Measurements from ENCODE around the gene ADD2.
"Not testable (repeated sequence)": the region's sequence is repeated elsewhere in the genome, so short reads cannot be mapped to it uniquely, and the experiment has no call there.

The ADD2 gene

GRCh38 chr2:70750320-70750719 lies 17.7 kb downstream of the ADD2 start:
- DNase-seq = no peak

DNA sequence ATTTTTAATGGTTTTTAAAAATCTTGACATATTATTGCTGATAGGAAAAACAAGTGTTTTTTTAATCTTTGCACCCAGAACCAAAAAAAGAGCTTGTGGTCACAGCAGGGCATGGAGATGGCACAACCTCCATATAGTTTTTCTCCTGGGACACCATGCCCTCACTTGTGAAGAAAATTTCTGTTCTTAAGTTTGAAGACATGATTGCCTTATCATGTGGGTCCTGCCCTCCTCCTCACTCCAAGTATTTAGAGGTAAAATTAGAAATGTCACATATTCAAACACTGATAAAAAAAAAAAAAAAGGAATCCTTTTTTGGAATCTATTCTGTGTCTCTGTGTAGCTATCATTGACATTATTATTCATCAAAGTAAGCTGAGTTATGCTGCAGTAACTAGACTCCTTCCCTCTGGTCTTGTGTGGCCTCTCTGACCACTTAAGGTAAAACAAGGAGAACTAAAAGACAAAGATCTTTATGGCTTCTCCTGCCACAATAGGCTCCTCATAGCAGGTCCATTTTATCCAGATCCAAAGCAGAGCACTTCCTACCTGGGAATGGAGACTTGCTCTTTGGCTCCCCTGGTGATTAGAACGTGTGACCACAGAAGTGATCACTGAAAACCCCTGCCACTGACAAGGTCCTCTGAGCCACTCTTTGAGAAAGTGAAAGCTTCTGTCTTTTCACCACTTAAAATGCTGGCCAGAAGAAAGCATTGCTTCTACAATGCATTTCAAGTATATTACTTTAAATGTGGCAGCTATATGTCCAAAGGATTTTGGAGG lies 19.8 kb downstream of the ADD2 start:
- DNase-seq = no peak

DNA sequence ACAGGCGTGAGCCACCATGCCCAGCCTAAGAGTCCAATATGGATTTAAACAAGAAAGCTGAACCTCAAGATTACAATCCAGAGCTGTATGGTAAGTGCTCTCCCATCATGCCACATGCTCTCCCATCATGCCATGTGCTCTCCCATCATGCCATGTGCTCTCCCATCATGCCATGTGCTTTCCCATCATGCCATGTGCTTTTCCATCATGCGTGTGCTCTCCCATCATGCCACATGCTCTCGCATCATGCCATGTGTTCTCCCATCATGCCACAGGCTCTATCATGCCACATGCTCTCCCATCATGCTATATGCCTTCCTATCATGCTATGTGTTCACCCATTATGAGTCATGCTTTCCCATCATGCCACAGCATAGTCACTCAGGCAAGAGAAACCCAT lies 20.7 kb downstream of the ADD2 start:
- DNase-seq = no peak

GRCh38 chr2:70746094-70746974 lies 21.7 kb downstream of the ADD2 start:
- DNase-seq = no peak

DNA sequence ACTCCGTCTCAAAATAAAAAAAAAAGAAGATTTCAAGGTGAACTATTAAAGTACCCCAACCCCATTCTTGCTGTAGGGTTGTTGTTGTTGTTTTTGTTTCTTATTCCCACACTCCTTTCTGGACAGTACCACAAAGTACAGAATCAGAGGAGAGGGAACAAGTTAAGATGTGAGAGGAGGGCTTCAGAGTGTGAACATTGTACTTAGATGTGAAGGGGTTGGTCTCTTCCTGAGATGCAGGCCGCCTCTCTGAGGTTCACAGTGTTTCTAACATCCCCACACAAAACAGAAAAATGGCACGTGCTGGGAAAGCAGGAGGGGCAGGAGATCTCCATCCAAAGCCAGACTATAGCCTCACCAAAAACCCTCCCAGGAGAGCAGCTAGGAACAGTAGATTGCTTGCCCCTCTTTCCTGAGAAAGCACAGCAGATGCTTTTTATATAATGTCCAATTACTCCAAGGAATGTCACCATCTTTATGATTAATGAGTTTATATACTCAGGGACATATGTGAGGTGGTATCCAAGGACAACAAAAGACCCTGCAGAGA lies 22.6 kb downstream of the ADD2 start:
- DNase-seq = no peak

DNA sequence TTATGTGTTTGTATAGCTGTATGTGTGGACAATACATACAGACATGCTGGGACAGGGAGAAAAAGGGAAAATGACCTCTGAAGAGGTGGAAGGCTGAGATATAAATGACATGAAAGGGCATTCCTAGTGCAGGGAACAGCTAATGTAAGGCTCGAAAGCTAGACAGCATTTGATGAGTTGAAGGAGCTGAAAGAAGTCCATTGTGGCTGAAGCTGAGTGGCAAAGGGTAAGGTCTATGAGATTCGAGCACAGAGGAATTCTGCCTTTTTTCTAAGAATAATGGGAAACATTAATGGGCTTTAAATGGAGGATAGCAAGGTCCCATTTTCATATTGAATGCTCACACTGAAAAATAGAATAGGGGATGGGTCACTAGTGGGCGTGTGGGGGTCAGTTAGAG lies 23.6 kb downstream of the ADD2 start:
- no peak for DNase-seq

DNA sequence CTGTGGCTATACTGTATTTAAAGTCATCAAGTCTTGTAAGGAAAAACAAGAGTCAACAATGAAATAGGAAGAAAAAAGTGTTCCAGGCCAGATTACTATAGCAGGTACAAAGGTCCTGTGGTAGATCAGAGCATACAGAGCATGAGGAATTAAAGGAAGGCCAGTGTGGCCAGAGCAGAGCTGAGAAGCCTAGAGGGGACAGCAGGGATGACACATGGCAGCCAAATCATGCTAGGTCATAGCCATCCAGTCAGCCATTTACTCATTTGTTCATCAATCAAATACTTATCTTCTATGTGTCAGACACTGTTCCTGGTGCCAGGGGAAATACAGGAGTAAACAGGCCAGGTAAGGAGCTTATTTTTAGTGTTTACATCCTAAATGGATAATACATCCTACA lies 24.3 kb downstream of the ADD2 start:
- DNase-seq = no peak

GRCh38 chr2:70743068-70743467 lies 24.9 kb downstream of the ADD2 start:
- no peak for DNase-seq

DNA sequence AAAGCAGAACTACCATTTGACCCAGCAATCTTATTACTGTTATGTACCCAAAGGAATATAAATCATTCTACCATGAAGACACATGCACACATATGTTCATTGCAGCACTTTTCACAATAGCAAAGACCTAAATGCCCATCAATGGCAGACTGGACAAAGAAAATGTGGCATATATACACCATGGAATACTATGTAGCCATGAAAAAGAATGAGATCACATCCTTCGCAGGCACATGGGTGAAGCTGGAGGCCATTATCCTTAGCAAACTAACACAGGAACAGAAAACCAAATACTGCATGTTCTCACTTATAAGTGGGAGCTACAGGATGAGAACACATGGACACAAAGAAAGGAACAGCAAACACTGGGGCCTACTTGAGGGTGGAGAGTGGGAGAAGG lies 28.5 kb downstream of the ADD2 start:
- DNase-seq = not testable (repeated sequence)

GRCh38 chr2:70738159-70738558 lies 29.8 kb downstream of the ADD2 start:
- DNase-seq = no peak

GRCh38 chr2:70735071-70735470 lies 32.9 kb downstream of the ADD2 start:
- no peak for DNase-seq

- DNase-seq = no peak
Observed at GRCh38 chr2:70733646-70734180, 34.3 kb downstream of the ADD2 start.

GRCh38 chr2:70732766-70733645 lies 35.0 kb downstream of the ADD2 start:
- no peak for DNase-seq

DNA sequence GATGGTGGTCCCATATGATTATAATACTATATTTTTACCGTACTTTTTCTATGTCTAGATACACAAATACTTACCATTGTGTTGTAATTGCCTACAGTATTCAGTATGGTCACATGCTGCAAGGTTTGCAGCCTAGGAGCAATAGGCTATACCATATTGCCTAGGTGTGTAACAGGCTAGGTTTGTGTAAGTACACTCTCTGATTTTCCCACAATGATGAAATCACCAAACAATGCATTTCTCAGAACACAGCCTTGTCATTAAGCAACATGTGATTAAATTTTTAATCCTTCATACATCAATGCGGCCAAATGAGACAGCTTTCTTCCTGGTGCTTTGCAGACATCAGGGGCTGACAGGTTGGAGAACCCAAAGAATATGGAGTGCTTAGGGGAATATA lies 37.3 kb downstream of the ADD2 start:
- no peak for DNase-seq

DNA sequence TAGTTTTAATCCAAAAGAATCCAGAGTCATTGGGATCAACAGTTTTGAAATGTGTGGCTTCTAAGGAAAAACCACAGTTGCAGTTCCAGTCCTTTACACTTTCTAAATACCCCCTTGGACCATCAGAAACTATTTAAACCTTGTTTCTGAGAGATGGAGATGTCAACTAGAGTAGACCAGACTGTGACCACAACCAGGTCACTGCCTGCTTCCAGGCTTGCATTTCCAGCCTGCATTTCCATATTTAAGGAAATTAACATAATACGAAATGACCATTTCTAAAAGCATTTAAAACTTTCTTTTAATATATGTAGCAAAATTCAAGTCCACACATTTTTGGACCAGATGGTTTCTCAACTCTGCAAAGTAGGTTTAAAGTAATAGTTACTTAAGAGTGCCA lies 38.4 kb downstream of the ADD2 start:
- no peak for DNase-seq

DNA sequence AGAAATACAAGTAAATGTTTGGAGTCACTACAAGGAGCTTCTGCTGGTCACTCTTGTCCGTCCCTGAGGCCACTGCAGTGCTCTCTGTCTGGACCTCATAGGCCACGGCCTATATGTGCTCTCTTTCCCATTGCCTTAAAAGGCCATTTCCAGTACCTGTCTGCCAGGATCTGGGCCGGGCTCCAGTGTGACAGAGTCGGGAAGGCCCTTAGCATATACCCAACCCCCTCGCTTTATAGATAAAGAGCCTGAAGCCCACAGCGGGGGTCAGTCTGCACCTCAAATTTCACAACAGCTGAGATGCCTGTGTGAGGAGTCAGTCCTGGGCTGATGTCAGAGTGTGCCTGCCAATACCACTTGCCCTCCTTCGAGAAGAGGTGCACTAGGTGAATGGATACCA lies 39.9 kb downstream of the ADD2 start:
- DNase-seq = peak; percentile 87

DNA sequence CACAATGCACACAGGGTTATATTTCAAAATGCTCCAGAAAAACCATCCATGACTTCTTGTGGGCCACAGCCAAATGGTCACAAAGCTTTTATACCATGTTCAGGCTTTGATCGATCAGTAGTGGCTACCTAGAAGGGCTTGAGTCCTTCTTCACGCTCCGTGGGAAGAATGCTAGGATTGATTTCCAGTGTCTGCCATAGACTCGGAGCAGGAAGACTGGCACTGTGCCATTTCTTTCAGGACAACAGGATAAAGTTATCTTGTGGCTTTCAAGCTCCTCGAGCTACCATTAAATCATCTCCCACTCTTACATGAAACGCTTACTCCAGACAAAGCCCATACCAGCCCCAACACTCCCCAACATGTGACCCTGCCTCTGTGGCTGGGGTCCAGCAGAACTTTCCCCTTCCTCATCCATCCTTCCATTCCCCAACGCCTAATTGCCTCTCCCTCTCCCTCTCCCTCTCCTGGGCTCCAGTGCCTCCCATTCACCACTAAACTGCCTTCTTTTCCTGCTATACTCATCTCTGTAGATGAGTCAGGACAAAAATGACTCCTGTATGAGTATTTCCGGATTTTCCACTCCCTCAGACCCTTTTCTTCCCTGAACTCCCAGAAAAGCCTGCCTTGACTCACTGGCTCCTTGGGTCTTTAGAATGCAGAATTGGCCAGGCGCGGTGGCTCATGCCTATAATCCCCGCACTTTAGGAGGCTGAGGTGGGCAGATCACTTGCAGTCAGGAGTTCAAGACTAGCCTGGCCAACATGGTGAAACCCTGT lies 40.9 kb downstream of the ADD2 start:
- peak; percentile 94 for DNase-seq

- no peak for DNase-seq
Observed at GRCh38 chr2:70725505-70725904, 42.5 kb downstream of the ADD2 start.

- no peak for DNase-seq
Observed at GRCh38 chr2:70724366-70724765, 43.6 kb downstream of the ADD2 start.

GRCh38 chr2:70723286-70723885 lies 44.6 kb downstream of the ADD2 start:
- DNase-seq = no peak

DNA sequence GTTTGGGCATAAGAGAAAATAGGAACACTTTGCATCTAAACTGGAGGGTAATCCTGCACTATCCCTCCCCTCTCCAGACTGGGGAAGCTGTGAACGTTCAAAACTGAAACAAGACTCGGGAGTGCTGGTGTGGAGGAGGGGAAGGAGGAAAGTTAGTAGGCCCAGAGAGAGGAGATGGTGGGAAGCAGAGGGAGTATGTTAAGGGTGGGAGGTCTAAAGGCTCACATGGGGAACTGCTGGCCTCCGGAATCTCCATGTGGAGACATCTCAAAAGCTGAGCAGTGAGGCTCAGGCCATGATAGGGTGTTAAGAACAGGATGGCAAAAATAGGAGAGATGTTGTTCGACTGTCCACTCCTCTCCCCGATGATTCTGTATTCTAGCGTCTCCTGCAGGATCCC lies 47.9 kb downstream of the ADD2 start:
- DNase-seq = no peak
